Activated CD4-positive, alpha-beta T cell treated with anti-CD3 and anti-CD28 coated beads, Interleukin-2, amount 50 U/mL, for 4 hours (primary cell): ENCODE measurements around the gene NOA1.
"Not testable (repeated sequence)": the region's sequence is repeated elsewhere in the genome, so short reads cannot be mapped to it uniquely, and the experiment has no call there.

Experiments
- DNase-seq, 2 experiments: peaks; one replicate each; pipeline ENCODE4 v3.0.0-alpha.2; 2020

Gene NOA1

GRCh38 chr4:56953680-56954520 lies 23.5 kb downstream of the NOA1 start:
- no peak for DNase-seq

GRCh38 chr4:56941403-56941802 lies 36.0 kb downstream of the NOA1 start:
- DNase-seq, result no peak

- no peak for DNase-seq
These were observed 36.4 kb downstream of the NOA1 start for GRCh38 chr4:56940971-56941370.

- DNase-seq, result no peak
These were observed 37.0 kb downstream of the NOA1 start for GRCh38 chr4:56940403-56940802.

GRCh38 chr4:56939826-56940225 lies 37.6 kb downstream of the NOA1 start:
- not testable (repeated sequence) for DNase-seq

GRCh38 chr4:56937262-56937661 lies 40.1 kb downstream of the NOA1 start:
- no peak for DNase-seq

- DNase-seq, result no peak
These were observed 45.5 kb downstream of the NOA1 start for GRCh38 chr4:56931924-56932323.

GRCh38 chr4:56930638-56931037 lies 46.8 kb downstream of the NOA1 start:
- no peak for DNase-seq

GRCh38 chr4:56927196-56927595 lies 50.2 kb downstream of the NOA1 start:
- DNase-seq, result no peak

GRCh38 chr4:56914977-56915376 lies 62.4 kb downstream of the NOA1 start:
- DNase-seq, result not testable (repeated sequence)

- no peak for DNase-seq
These were observed 63.1 kb downstream of the NOA1 start for GRCh38 chr4:56914336-56914735.
